T follicular helper cell (primary cell): ENCODE measurements around the gene TMEM59.
"Not testable (repeated sequence)": the region's sequence is repeated elsewhere in the genome, so short reads cannot be mapped to it uniquely, and the experiment has no call there.

Experiments
- DNase-seq: peaks from one replicate; pipeline ENCODE4 v3.0.0-alpha.2; 2020; ENCODE audit warnings: low read depth

Gene TMEM59

DNA sequence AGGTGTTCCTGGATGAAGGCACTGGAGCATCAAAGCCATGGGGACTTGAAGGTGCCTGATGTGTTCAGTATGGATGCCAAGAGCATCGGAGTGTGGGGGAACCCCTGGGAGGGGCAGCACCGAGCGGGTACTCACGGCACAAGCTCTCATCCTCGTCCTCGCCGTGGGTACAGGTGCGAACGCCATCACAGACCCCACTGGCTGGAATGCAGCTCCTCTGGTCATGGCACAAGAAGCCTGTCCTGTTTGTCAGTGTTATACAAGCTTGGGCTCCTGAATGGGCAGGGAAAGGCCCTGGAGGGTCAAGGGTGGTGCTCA lies 41.0 kb downstream of the TMEM59 start:
- DNase-seq: no peak

DNA sequence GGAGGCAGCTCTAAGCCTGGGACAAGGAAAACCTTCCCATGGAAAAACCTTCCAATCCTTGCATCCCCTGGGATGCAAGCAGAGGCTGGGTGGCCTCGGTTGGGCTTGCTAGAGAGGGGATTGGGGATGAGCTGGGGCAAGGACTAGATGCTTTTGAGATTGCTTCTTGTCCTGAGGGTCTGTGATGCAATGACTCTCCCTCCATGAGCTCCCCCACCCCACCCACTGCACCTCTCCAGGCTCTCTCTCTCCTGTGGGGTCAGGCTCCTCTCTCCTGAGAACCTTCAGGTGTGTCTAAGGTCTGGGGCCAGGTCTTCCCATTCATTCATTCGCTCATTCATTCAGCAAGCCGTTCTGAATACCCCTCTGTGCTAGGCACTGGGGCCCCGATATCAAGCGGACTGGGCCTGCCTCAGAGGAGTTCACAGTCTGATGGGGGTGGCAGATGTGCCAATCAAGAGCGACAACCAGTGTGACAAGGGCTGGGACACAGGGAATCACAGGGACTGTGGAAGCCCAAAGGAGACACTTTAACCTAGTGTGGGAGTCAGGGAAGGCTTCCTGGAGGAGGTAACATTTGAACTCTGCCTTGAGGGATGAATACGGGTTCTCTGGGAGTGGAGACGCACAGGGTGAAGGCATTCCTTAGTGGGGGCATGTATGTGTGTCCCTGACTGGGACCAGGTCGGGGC lies 41.5 kb downstream of the TMEM59 start:
- no peak for DNase-seq

DNA sequence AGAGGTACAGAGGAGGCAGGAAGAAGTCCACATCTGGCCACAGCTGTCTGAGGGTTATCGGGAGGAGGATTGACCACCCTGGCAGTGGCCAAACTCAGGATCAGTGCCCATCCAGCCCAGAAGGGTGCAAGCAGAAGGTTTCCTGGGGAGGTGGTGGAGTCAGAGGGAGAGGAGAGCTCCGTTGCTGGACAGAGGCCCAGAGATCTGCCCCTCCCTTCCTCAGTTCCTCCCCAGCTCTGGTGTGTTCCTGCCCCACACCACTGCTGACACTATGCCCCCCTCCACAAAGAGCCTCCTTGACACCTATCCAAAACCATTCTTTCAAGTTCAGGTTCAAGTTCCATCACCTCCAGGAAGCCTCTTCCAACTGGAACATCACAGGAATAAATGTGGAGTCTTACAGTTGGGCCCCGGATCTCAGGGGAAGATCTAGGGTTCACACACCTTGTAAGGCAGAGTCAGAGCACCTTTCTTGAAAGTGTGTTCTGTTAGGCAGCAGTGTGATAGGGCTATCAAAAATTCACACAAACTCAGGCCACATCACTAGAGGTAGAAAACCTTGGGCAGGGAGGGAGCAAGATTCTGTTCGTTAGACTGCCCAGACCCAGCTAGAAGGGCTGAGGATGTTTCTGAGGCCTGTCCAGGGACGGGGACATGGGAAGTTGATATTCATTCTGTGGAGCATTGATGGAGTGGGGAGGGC lies 42.4 kb downstream of the TMEM59 start:
- no peak for DNase-seq

DNA sequence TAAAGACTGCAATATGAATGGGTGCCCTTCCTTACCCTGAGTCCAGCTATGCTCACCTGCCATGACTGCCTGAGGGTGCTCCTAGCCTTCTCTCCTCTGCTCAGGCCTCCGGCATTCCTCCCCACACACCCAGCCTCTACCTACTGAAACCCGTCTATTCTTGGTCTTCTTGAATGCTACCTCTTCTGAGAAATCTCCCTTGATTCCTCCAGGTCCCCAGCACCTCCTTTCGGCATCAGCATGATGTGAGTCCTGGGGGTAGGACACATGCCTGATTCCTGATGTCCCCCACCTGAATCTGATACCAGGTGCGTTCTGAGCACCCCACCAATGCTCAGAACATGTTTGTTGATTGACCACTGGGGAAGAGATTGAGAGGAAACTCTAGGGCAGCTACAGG lies 43.6 kb downstream of the TMEM59 start:
- no peak for DNase-seq

DNA sequence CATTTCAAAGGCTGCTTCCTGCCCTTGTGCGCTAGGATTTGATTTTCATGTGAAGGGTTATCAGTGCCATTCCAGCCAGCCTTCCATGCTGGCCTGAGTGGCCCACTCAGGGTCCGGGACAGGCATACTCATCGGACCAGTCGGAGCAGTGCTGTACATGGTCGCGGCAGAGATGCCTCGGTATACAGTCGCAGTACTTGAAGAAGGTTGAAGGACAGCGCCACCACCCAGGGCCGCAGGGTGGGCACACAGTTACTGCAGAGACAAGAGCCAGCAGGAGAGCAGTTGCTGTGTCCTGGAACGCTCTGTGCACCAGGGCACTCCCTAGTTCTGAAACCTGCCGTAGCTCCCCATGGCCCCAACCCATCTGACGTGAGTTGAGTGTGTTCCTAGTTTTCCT lies 44.1 kb downstream of the TMEM59 start:
- no peak for DNase-seq

DNA sequence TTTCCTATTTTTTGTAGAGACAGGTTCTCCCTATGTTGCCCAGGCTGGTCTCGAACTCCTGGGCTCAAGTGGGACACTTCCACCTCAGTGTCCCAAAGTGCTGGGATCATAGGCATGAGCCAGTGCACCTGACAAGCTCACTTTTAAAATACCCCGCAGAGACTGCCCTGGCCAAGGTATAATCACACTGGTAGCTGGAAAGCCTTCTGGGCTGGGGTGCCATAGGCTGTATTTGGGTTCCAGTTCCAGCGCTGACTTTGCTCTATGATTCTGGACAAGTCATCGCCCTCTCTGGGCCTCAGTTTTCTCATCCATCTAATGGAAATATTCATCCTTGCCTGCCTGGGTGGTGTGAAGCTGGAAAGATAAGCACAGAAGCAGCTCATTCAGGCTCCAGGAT lies 45.4 kb downstream of the TMEM59 start:
- no peak for DNase-seq

DNA sequence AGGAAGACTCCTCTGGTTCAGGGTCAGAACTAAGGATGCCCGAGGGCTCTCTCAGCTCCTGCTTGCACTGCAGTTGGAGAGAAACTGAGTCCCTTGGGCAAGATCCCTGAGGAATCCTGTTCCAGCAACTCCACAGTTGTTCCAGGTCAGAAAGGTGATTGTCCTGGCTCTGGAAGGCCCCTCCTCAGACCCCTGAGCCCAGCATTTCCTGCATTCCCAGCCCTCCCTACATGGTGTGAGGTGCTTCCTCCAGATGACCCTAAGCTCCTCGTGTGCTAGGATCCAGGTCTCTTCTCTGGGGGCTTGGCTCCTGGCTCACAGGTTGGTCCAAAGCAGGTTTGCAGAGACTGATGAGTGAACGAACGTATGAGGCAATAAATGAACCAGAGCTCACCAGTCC lies 46.5 kb downstream of the TMEM59 start:
- DNase-seq: no peak

DNA sequence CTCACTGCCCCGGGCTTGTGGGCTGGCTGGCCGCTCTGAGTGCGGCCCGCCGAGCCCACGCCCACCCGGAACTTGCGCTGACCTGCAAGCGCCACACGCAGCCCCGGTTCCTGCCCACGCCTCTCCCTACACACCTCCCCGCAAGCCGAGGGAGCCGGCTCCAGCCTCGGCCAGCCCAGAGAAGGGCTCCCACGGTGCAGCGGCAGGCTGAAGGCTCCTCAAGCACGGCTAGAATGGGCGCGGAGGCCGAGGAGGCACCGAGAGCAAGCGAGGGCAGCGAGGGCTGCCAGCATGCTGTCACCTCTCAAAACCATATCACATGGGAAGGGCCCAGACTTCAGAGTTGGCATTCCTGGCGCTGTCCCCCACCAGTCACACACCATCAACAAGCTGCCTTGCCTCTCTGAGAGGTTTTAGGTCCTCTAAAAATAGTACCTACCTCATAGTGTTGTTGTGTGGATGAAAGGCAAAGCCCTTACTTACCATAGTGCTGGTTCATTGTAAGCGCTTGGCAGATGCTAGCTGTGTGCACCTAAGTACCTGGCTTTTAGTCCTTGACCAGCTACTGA lies 48.4 kb downstream of the TMEM59 start:
- DNase-seq: no peak

DNA sequence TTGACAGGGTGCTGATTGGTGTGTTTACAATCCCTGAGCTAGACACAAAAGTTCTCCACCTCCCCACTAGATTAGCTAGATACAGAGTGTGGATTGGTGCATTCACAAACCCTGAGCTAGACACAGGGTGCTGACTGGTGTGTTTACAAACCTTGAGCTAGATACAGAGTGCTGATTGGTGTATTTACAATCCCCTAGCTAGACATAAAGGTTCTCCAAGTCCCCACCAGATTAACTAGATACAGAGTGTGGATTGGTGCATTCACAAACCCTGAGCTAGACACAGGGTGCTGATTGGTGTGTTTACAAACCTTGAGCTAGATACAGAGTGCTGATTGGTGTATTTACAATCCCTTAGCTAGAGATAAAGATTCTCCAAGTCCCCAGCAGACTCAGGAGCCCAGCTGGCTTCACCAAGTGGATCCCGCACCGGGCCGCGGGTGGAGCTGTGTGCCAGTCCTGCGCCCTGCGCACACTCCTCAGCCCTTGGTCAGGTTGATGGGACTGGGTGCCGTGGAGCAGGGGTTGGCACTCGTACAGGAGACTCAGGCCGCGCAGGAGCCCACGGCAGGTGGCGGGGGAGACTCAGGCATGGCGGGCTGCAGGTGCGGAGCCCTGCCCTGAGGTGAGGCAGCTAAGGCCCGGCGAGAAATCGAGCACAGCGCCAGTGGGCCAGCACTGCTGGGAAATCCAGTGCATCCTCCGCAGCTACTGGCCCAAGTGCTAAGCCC lies 49.1 kb downstream of the TMEM59 start:
- not testable (repeated sequence) for DNase-seq

DNA sequence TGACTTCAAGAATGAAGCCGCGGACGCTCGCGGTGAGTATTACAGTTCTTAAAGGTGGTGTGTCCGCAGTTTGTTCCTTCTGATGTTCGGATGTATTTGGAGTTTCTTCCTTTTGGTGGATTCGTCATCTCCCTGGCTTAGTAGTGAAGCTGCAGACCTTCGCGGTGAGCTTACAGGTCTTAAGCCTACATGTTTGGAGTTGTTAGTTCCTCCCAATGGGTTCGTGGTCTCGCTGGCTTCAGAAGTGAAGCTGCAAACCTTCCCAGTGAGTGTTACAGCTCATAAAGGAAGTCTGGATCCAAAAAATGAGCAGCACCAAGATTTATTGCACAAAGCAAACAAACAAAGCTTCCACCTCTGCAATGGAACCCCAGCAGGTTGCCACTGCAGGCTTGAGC lies 49.8 kb downstream of the TMEM59 start:
- no peak for DNase-seq

DNA sequence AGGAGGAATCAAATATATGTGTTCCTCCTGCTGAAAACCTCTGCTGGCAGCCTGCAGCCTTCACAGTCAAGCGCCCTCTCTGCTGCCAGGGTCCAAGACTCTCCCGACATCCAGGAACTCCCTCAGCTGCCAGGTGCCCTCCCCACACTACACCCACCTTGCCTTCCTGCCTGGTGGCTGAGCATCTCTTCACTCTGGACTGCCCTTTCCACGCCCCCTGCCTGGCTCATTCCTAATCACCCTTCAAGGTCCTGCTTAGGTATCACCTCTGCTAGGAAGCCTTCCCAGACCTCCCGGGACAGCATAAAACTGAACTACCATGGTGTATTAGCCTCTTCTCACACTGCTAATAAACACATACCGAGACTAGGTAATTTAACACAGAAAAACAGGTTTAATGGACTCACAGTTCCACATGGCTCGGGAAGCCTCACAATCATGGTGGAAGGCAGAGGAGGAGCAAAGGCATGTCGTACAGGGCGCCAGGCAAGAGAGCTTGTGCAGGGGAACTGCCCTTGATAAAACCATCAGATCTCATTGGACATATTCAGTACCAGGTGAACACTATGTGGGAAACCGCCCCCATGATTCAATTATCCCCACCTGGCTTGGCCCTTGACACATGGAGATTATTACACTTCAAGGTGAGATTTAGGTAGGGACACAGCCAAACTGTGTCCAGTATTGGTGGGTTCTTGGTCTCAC lies 50.3 kb downstream of the TMEM59 start:
- no peak for DNase-seq

DNA sequence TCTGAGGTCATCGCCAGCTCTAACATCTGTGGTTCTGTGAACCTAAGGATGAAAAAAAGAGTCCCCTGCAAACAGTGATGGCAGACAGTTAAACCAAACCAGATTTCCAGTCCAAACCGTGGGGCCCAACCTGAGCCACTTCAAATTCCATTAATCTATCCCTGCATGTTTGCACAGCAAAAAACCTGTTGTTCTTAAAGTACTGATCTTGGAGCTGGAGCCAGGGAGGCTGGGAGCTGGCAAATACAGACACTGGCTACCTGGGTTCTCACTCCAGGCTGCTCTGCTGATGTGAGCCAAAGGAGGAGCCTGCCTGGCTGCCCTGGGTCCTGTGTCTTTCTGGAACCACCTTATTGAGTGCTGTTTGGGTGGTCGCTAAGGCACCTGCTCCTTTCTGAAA lies 51.4 kb downstream of the TMEM59 start:
- no peak for DNase-seq

DNA sequence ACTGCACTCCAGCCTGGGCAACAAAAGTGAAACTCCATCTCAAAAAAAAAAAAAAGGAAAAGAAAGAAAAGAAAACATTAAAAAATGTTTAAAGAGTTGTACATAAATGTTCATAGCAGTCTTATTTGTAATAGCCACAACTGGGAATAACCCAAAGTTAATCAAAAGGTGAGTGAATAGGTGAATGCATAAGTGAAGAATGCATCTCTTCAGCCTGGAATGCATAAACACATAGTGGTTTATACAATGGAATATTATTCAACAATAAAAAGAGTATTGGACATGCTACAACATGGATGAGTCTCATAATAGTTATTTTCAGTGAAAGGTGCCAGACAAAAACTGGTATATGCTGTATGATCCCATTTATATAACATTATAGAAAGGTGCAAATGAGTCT lies 53.1 kb downstream of the TMEM59 start:
- no peak for DNase-seq

DNA sequence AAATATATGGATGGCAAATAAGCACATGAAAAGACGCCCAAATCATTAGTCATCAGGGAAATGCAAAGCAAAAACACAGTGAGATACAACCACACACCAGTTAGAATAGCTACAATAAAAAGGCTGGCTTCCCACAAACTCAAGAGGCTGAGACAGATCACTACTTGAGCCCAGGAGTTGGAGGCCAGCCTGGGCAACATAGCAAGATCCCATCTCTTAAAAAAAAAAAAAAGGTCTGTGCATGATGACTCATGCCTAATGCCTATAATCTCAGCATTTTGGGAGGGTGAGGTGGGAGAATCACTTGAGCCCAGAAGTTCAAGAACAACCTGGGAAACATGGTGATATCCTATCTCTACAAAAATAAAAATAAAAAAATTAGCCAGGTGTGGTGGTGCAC lies 54.8 kb downstream of the TMEM59 start:
- no peak for DNase-seq

DNA sequence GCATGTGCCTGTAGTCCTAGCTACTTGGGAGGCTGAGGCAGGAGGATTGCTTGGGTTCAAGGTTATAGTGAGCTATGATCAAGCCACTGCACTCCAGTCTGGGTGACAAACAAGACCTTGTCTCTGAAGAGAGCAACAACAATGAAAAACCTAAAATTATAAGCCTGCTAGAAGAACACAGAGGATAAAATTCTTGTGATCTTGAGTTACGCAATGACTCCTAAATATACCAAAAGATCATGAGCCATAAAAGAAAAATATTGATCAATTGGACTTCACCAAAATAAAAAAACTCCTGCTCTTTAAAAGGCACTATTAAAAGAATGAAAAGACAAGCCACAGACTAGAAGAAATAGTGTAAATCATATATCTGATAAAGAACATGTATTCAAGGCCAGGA lies 57.3 kb downstream of the TMEM59 start:
- DNase-seq: no peak

DNA sequence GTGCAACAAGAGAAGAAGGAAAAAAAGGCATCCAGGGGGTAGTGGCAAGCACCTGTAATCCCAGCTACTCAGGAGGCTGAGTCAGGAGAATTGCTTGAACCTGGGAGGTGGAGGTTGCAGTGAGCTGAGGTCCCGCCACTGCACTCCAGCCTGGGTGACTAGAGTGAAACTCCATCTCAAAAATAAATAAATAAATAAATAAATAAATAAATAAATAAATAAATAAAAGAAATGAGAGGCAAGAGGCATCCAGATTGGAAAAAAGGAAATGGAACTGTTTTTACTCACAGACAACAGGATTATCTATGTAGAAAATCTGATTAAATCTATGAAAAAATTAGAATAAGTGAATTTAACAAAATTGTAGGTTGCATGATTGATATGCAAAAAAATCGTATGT lies 58.5 kb downstream of the TMEM59 start:
- DNase-seq: not testable (repeated sequence)

DNA sequence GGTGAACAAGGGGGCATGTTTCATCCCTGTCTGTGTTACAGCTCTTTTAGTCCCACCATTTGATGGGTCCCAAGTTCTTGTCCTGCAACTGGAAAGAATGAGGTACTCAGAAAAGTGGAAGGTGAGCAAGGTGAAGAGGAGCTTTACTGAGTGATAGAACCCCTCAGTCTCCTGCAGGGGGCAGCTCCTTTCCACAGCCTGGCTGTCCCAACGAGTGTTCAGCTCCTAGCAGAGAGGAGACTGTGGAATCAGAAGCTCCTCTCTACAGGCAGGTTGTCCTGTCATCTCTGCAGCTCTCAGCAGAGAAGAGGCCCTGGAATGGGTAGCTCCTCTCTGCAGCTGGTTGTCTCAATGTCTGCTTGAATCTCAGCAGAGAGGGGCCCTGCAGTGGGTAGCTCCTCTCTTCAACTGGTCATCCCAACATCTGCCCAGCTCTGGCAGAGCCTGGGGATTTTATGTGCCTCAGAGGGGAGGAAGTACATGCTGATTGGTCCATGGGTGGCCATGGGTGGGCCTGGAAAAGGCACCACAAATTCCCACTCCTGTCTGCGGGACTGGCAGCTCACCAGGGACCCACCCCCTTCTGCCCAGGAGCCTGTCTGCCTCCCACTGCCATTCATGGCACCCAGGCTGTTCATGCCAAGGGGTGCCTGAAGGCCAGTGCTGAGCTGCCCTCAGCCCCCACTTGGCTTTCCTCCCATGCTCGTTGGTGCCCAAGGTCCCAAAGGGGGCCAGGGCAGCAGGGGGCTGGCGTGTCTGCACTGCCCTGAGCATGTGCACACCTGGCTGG lies 60.7 kb downstream of the TMEM59 start:
- no peak for DNase-seq

DNA sequence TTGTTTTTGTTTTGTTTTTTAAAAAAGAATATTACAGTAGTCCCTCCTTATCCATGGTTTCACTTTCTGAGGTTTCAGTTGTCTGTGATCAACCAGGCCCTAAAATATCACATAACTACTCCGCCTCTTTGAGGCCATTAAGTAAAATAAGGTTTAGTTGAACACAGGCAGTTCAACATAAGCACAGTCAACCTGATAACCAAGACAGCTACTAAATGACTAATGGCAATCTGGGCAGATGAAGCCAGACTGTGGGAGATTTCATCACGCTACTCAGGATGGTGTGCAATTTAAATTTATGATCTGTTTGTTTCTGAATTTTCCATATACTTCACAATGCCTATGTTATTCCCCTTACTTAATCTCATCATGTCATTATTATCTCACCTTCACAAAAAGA lies 65.1 kb downstream of the TMEM59 start:
- no peak for DNase-seq

DNA sequence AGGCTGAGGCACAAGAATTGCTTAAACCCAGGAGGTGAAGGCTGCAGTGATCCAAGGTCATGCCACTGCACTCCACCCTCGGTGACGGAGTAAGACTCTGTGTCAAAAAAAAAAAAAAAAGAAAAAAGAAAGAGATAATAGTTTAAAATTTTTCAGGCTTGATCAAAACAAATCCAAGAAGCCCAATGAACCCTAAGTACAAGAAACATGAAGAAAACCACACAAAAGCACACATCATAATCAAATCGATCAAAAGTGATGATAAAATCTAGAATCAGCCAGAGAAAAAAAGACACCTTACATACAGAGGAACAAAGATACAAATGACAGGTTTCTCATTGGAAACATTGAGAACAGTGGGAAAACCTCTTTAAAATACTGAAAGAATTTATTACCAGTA lies 66.5 kb downstream of the TMEM59 start:
- no peak for DNase-seq

DNA sequence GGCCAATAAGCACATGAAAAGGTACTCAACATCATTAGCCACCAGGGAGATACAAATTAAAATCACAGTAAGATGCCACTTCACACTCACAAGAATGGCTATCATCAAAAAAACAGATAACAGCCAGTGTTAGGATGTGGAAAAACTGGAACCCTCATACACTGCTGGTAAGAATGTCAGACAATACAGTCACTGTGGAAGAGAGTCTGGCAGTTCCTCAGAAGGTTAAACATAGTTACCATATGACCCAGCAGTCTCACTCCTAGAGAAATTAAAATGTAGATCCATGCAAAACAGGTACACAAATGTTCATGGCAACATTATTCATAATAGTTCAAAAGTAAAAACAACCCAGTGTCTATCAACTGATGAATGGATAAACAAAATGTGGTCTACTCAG lies 68.3 kb downstream of the TMEM59 start:
- DNase-seq: no peak

DNA sequence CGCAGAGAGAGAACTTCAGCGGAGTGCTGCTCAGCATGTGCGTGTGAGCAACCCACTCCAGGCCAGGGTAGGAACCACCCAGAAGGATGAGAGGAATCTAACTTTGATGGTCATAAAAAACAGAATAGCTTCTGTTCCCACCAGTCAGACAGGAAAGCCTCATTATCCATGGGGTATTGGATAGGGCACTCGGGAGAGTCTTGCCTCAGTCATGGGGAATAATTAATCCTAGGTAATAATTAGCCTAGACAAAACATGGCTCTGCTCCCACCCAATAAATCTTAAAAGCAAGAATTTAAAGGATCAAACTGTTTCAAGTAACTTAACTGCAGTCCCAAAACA lies 70.3 kb downstream of the TMEM59 start:
- no peak for DNase-seq
